ENCODE measurements around the gene TRIM17.

TRIM17 gene

GRCh38 chr1:228362141-228362883 lies 54.3 kb downstream of the TRIM17 start:
- no peak overlapping the region for H3K27ac ChIP-seq (ENCODE audit: extremely low read depth, low read depth, low read length)
- no peak overlapping the region for H3K4me3 ChIP-seq (ENCODE audit: low read depth, low read length)
- no peaks in the 10 kb centered on the region for H3K9me3 ChIP-seq (ENCODE audit: control insufficient read depth, insufficient read depth, low read depth, low read length)
- TF ChIP-seq ZNF768 (tag by site-specific recombination; IDR thresholded peaks at IDR 0.05) (no peak), RBAK (tag by site-specific recombination; IDR thresholded peaks at IDR 0.05) (no peak), GLIS2 (tag by site-specific recombination; IDR thresholded peaks at IDR 0.05) (peak; percentile 34; the same call in 1 of the 2 replicates), KLF10 (tag by site-specific recombination; IDR thresholded peaks at IDR 0.05) (no peak)
- no peaks in the 10 kb centered on the region for H3K4me1 ChIP-seq (ENCODE audit: control insufficient read depth, insufficient read depth, low read length)
- ChIA-PET CTCF (no interaction called here), POLR2A (no interaction called here)
- H3K36me3 ChIP-seq (ENCODE audit: control insufficient read depth in 2 of 2, insufficient read depth in 1 of 2, low read length in 2 of 2) = no peaks in the 10 kb centered on the region

DNA sequence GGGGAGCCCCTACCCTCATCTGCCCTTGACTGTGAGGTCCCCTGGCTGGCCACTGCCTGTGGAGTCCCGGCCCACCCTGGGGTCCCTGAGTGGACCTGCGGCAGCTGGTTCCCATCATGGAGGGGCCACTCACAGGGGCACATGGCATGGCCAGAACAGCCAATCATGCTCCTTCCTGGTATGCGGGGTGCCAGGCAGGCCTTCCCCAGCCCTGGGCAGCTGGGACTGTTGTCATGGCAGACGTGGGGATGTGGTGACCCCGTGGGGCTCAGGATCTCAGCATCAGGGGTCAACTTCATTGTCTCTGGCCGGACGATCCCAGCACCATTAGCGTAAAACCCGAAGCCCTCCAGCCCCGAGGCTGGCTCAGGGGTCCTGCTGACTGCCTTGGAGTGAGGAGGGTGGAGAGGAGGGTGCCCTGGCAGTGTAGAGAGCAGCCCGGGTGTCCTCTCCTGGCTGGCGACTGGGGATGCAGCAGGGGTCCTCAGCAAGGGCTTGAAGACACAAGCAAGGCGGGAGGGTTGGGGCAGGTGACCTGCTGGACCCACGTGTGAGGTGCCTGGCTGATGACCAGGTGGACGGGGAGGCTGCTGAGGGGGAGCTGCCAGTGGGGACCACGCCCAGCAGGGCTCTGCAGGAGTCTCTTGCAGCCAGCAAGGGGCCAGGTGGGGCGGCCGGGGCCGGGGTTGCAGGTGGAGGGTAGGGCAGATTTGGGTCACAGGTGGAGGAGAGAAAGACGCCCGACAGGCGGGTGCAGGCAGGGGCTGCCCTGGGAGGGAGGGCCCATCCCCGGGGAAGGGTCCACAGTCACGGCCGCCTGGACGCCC lies 55.1 kb downstream of the TRIM17 start:
- ChIA-PET CTCF (no interaction called here), POLR2A (no interaction called here)
- Histone ChIP-seq H3K4me1 (ENCODE audit: control insufficient read depth, insufficient read depth, low read length) (no peaks in the 10 kb centered on the region), H3K36me3 (ENCODE audit: control insufficient read depth in 2 of 2, insufficient read depth in 1 of 2, low read length in 2 of 2) (no peaks in the 10 kb centered on the region), H3K9me3 (ENCODE audit: control insufficient read depth, insufficient read depth, low read depth, low read length) (no peaks in the 10 kb centered on the region), H3K4me3 (ENCODE audit: low read depth, low read length) (no peak overlapping the region), H3K27ac (ENCODE audit: extremely low read depth, low read depth, low read length) (no peak overlapping the region)
- TF ChIP-seq SP2 (tag by site-specific recombination; IDR thresholded peaks at IDR 0.05) (no peak), GLIS1 (tag by site-specific recombination; IDR thresholded peaks at IDR 0.05) (peak; percentile 5; the same call in 1 of the 2 replicates), ZNF514 (tag by site-specific recombination; IDR thresholded peaks at IDR 0.05) (no peak), GLIS2 (tag by site-specific recombination; IDR thresholded peaks at IDR 0.05) (peak; percentile 30; the same call in 1 of the 2 replicates), ZNF311 (tag by site-specific recombination; IDR thresholded peaks at IDR 0.05; ENCODE audit: borderline replicate concordance) (no peak), YY1 (tag by site-specific recombination; IDR thresholded peaks at IDR 0.05) (no peak), KLF1 (tag by site-specific recombination; IDR thresholded peaks at IDR 0.05) (0 out of 2 replicates have a peak, but pooled peaks have one; percentile 18)
- TF ChIP-seq, protein P1, sequence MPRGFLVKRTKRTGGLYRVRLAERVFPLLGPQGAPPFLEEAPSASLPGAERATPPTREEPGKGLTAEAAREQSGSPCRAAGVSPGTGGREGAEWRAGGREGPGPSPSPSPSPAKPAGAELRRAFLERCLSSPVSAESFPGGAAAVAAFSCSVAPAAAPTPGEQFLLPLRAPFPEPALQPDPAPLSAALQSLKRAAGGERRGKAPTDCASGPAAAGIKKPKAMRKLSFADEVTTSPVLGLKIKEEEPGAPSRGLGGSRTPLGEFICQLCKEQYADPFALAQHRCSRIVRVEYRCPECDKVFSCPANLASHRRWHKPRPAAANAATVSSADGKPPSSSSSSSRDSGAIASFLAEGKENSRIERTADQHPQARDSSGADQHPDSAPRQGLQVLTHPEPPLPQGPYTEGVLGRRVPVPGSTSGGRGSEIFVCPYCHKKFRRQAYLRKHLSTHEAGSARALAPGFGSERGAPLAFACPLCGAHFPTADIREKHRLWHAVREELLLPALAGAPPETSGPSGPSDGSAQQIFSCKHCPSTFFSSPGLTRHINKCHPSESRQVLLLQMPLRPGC (tag by site-specific recombination; IDR thresholded peaks at IDR 0.05) = no peak

DNA sequence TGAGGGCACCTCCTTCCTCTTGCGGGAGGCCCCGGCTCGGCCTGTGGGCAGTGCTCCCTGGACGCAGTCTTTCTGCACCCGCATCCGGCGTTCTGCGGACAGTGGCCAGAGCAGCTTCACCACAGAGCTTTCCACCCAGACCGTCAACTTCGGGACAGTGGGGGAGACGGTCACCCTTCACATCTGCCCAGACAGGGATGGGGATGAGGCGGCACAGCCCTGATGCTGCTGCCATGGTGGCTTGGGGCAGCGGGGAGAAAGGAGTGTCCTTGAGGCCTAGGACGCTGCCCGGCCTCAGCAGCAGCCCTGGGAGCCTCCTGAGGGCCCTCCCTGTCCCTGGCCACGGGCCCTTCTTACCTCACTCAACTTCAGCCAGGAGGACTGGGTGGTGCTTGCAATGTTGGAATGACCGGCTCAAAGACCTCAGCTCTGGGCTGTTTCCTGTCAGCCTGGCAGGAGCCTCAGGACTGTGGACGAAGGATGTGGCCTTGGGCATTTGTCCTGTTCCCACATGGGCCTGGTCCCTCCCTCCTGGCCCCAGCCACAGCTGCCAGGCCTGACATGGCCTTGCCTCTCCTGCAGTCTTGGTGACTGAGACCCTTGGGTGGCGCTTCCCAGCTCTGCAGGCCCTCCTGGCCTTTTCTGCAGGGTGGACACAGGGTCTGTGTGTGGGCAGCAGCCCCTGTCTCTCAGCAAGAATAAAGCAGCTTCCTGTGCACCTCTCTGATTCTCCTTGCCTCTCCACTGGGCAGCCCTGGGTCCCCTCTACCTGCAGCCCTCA lies 55.9 kb downstream of the TRIM17 start:
- ChIA-PET CTCF (no interaction called here), POLR2A (no interaction called here)
- Histone ChIP-seq H3K27ac (ENCODE audit: extremely low read depth, low read depth, low read length) (no peak overlapping the region), H3K4me1 (ENCODE audit: control insufficient read depth, insufficient read depth, low read length) (no peaks in the 10 kb centered on the region), H3K4me3 (ENCODE audit: low read depth, low read length) (no peak overlapping the region), H3K36me3 (ENCODE audit: control insufficient read depth in 2 of 2, insufficient read depth in 1 of 2, low read length in 2 of 2) (no peaks in the 10 kb centered on the region), H3K9me3 (ENCODE audit: control insufficient read depth, insufficient read depth, low read depth, low read length) (no peaks in the 10 kb centered on the region)
- TF ChIP-seq KLF16 (tag by site-specific recombination; IDR thresholded peaks at IDR 0.05) = no peak
- no peak for TF ChIP-seq SALL2 (tag by site-specific recombination; IDR thresholded peaks at IDR 0.05; ENCODE audit: borderline replicate concordance)
- TF ChIP-seq ZNF350 (tag by site-specific recombination; IDR thresholded peaks at IDR 0.05) = no peak
- TF ChIP-seq, protein P1 (tag by site-specific recombination; IDR thresholded peaks at IDR 0.05) = no peak
- no peak for TF ChIP-seq RBAK (tag by site-specific recombination; IDR thresholded peaks at IDR 0.05)
- no peak for TF ChIP-seq ZNF830 (tag by site-specific recombination; IDR thresholded peaks at IDR 0.05; ENCODE audit: low read depth)
- TF ChIP-seq ZNF404 (tag by site-specific recombination; IDR thresholded peaks at IDR 0.05) = no peak
- no peak for TF ChIP-seq ZNF777 (tag by site-specific recombination; IDR thresholded peaks at IDR 0.05; ENCODE audit: borderline replicate concordance)
- no peak for TF ChIP-seq ZNF600 (tag by site-specific recombination; IDR thresholded peaks at IDR 0.05)
- TF ChIP-seq ZNF560 (tag by site-specific recombination; IDR thresholded peaks at IDR 0.05; ENCODE audit: borderline replicate concordance) = no peak
- no peak for TF ChIP-seq ZNF114 (tag by site-specific recombination; IDR thresholded peaks at IDR 0.05)
- TF ChIP-seq ZSCAN30 (tag by site-specific recombination; IDR thresholded peaks at IDR 0.05) = no peak
- no peak for TF ChIP-seq ZNF76 (tag by site-specific recombination; IDR thresholded peaks at IDR 0.05; ENCODE audit: borderline replicate concordance, low read depth)
- TF ChIP-seq, protein P2, sequence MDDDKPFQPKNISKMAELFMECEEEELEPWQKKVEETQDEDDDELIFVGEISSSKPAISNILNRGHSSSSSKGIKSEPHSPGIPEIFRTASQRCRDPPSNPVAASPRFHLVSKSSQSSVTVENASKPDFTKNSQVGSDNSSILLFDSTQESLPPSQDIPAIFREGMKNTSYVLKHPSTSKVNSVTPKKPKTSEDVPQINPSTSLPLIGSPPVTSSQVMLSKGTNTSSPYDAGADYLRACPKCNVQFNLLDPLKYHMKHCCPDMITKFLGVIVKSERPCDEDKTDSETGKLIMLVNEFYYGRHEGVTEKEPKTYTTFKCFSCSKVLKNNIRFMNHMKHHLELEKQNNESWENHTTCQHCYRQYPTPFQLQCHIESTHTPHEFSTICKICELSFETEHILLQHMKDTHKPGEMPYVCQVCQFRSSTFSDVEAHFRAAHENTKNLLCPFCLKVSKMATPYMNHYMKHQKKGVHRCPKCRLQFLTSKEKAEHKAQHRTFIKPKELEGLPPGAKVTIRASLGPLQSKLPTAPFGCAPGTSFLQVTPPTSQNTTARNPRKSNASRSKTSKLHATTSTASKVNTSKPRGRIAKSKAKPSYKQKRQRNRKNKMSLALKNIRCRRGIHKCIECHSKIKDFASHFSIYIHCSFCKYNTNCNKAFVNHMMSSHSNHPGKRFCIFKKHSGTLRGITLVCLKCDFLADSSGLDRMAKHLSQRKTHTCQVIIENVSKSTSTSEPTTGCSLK (tag by site-specific recombination; IDR thresholded peaks at IDR 0.05) = no peak
- TF ChIP-seq WT1 (tag by site-specific recombination; IDR thresholded peaks at IDR 0.05) = no peak

Data from HEK293 (cell line).